Right renal pelvis (tissue), 4 donors: ENCODE results near the gene SLC6A9. TPM values are rescaled to one million over a fixed set of nuclear protein-coding genes. Genes with fewer than 3 reads are reported as not detected.

ENCODE experiments used
- DNase-seq, 4 donors: peaks; one replicate each; pipeline ENCODE4 v3.0.0-alpha.2; 2013; ENCODE audit warnings: low read depth in 4 of 4, low spot score in 3 of 4, missing footprints in 1 of 4
- polyA plus RNA-seq, 4 donors: library from polyadenylated mRNA; unstranded; fragments of 120-200 nt; gene quantifications; one replicate each; pipeline ENCODE4 v1.2.1, GENCODE V29; 2013; ENCODE audit not compliant: insufficient read length in 4 of 4

Gene SLC6A9
- polyA plus RNA-seq, 4 donors, result 5.6 to 7.7 (median 6.3) TPM

- DNase-seq, result no peak
Observed at GRCh38 chr1:44012404-44012803, 18.9 kb downstream of the SLC6A9 start.

- DNase-seq, result no peak
Observed at GRCh38 chr1:44010935-44011471, 20.3 kb downstream of the SLC6A9 start.

GRCh38 chr1:44008259-44008658 lies 23.0 kb downstream of the SLC6A9 start:
- DNase-seq, result no peak

- no peak for DNase-seq
Observed at GRCh38 chr1:44002606-44003157, 28.6 kb downstream of the SLC6A9 start.

GRCh38 chr1:44002165-44002564 lies 29.1 kb downstream of the SLC6A9 start:
- no peak for DNase-seq

GRCh38 chr1:44000122-44000665 lies 31.1 kb downstream of the SLC6A9 start:
- DNase-seq, result no peak

- DNase-seq, result no peak
Observed at GRCh38 chr1:43999455-43999854, 31.8 kb downstream of the SLC6A9 start.

GRCh38 chr1:43998000-43998378 lies 33.3 kb downstream of the SLC6A9 start:
- no peak for DNase-seq

GRCh38 chr1:43997295-43997999 lies 33.8 kb downstream of the SLC6A9 start:
- no peak for DNase-seq

- no peak for DNase-seq
Observed at GRCh38 chr1:43996733-43997115, 34.5 kb downstream of the SLC6A9 start.

- no peak for DNase-seq
Observed at GRCh38 chr1:43995984-43996732, 35.1 kb downstream of the SLC6A9 start.

- DNase-seq, result no peak
Observed at GRCh38 chr1:43994794-43995790, 36.2 kb downstream of the SLC6A9 start.

- no peak for DNase-seq
Observed at GRCh38 chr1:43994071-43994470, 37.2 kb downstream of the SLC6A9 start.

- DNase-seq, result no peak
Observed at GRCh38 chr1:43993206-43993914, 37.9 kb downstream of the SLC6A9 start.

GRCh38 chr1:43992232-43992995 lies 38.8 kb downstream of the SLC6A9 start:
- no peak for DNase-seq

GRCh38 chr1:43991476-43992231 lies 39.6 kb downstream of the SLC6A9 start, which contains the start of gene CCDC24:
Gene CCDC24, plus strand, starts transcription at chr1:43991599. Its CDS starts 280 bp downstream, at chr1:43991879.
- no peak for DNase-seq

GRCh38 chr1:43991200-43991475 lies 40.1 kb downstream of the SLC6A9 start:
- DNase-seq, result no peak
